ENCODE data around the gene BTF3L4.
A peak's percentile ranks its signal among the peaks of the same experiment; 100 is the strongest.

The BTF3L4 gene

DNA sequence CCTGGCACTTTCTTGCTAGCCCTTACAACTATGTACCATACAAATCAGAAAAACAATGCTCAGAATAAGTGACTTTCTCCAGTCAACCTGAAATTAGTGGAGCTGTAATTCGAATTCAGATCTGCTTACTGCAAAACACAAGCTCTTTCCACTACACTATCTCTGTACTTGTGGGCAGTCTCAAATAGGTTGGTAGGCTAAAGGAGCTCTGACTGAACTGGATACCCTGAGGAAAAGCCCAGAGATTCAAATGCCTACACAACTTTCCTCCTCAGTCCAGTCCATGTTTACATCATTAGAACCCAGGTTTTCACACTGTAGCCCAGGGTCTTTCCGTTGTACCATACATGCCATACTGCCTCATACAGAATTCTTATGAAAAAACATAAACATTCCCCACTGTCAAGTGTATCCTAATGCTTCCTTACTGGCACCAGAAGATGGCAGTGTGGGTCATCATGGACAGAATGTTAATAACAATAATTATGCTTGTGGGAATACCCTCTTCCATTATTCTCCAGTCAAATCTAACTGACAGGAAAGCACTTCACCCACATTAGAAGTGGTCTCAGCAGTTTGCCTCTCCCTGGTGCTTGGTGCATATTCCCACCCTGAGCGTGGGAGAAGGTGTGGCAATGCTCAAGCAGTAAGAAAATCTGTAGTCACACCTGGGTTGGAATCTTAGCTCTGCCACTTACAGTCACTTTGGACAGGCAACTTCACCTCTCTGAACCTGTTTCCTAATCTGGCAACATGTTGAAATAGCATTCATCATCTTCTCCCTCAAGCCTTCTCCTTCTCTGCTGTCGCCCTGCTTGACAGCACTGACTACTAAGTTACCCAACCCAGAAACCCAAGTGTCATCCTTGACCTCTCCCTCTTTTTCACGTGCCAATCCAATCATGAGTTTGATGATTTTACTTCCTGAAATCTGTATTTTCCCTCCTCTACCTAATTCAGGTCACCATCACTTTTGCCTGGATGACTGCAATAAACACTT lies 71.4 kb downstream of the BTF3L4 start:
- DNase-seq, result peak; percentile 65

DNA sequence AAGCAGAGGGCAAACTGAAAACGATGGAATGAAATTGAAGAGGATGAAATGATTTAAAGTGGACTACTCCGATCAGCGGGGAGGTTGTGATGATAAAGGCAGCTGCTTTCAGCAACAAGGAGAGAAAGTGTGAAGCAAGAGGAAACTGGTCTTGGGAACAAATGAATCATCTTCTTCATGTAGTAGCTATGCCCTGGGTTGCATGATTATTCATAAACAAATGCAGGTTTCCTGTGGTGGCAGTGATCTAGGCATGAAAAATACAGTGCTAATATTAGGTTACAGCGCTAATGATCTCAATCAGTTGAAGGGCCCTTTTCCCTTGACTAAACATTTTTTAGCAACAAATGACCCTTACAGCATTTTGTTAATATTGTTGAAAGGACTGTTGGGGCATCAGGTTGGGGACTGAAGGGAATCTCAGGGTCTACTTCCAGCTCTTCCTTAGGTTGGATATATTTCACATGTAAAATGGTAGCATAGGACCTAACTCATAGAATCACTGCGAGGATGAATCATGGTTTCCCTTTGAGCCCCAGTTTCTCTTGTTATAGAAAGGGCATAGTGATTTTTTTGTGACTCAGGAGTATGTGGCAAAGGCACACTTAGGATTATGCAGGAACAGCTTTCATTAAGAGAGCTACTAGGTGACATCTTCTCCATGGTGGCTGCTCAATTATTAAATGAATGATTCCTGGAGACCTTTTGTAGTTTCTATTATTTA lies 83.9 kb downstream of the BTF3L4 start:
- no peak for DNase-seq

Measured in NCI-H2171 treated with DMSO at 0.1 percent for 48 hours (cell line).